Activated effector memory CD4-positive, alpha-beta T cell treated with Interleukin-2 at 50 U/mL for 16 hours (primary cell): ENCODE measurements around the gene RS1.

Experiments
- DNase-seq: peaks from one replicate; pipeline ENCODE4 v3.0.0-alpha.2; 2020

The RS1 gene

DNA sequence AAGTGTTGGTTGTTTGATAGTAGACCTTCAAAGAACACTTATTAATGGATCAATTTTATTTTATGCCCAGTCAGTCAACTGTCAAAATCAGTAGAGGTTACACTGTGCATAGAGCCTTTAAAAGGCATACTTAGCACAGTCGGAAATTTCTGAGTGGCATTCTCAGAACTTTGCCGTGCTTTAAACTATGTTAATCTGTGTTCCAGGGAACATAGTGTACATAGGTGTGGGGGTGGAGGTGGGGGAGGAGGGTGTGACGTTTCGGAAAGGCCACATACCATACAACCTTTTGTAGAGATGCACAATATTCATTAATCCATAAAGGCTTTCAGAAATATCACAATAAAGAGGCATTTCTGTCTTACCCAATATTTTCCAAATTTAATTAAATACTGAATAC is 75.8 kb downstream of the RS1 start:
- DNase-seq: no peak

DNA sequence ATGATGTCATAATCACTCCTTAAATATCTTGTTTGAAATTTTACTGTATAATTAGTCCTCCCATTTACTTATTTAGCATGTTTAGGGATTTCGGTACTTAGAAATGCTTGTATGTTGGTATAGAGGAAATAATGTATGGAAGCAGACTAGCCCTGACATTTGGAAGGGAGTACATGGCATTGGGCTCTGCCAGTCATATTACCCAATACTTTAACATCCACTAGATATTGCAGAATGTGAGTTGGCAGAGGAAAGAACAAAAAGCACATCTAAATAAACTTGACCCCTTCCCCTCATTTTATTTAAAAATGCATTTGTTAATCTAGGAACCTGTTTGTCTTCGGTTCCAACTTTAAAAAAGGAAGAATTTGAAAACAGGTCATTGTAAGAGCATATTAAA is 77.8 kb downstream of the RS1 start:
- DNase-seq: no peak

DNA sequence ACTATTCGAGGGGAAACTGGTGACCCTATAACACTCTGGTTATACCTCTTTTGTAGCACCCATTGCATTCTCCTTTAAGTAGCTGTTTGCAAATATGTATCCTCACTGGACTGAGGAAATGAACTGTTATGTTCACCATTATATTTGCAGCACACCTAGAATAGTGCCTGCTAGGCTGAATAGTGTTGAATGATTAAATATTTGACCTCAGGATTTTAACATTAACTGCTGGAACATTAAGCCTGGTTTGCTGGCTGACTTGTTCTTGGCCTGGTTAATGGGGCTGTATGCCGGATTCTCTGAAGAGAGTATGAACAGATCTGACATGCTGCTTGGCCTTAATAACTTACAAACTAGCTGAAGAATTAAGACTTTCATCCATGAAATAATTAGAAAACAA is 80.1 kb downstream of the RS1 start:
- DNase-seq: no peak
